Keratinocyte (primary cell): ENCODE results near the gene FBXL22.

Source experiments
- EZH2 ChIP-seq: IDR thresholded peaks from one replicate; pipeline ENCODE4 v1.6.1; 2012; ENCODE audit warnings: inconsistent platforms, mild to moderate bottlenecking, low read length, moderate library complexity
- TF ChIP-seq, protein P1 (sequence below), 3 experiments: IDR thresholded peaks in 1 of 3; conservative IDR thresholded peaks in 1 of 3; optimal IDR thresholded peaks in 1 of 3; 2 replicates in 2 of 3; 3 replicates in 1 of 3; pipeline versions ENCODE3 to v1.5.1; 2011; ENCODE audit warnings: low read length in 3 of 3, mild to moderate bottlenecking in 3 of 3, moderate library complexity in 2 of 3, control low read depth in 1 of 3, inconsistent platforms in 1 of 3; ENCODE audit not compliant: insufficient read depth in 2 of 3; ENCODE audit errors: extremely low read depth in 1 of 3

DNA sequence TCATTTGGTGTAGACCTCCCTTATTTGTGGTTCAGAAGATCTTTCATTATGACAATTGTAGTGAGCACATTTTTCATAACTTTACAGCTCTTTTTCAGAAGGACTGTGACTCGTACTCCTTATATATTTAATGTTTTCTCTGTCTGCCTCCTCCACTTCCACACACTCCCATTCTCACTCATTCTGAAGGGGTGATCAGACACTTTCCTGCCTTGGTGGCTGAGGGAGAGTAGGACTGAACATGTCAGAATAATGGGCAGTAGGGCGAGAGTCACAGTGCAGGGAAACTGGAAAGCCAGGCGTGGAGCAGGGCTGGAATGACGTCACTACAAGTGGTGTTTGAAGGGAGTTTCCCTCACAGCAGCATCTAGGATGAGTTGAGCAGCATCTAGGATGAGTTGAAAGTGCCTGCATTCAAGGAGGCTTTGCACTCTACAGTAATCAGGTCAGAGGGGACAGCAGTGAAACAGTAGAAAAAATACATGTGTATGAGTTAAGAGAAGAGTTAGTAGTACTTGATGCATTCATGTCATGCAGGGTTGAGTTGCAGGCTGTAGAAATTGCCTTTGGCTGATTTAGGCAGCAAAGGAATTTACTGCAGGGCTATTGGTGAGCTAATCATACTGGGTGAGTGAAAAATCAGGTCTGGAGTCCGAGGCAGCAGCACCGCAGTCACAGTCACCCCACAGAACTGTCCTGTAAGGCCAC is 36.3 kb upstream of the FBXL22 start:
- TF ChIP-seq, protein P1, sequence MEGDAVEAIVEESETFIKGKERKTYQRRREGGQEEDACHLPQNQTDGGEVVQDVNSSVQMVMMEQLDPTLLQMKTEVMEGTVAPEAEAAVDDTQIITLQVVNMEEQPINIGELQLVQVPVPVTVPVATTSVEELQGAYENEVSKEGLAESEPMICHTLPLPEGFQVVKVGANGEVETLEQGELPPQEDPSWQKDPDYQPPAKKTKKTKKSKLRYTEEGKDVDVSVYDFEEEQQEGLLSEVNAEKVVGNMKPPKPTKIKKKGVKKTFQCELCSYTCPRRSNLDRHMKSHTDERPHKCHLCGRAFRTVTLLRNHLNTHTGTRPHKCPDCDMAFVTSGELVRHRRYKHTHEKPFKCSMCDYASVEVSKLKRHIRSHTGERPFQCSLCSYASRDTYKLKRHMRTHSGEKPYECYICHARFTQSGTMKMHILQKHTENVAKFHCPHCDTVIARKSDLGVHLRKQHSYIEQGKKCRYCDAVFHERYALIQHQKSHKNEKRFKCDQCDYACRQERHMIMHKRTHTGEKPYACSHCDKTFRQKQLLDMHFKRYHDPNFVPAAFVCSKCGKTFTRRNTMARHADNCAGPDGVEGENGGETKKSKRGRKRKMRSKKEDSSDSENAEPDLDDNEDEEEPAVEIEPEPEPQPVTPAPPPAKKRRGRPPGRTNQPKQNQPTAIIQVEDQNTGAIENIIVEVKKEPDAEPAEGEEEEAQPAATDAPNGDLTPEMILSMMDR (optimal IDR thresholded peaks at IDR 0.05 in 1 of 3, IDR thresholded peaks at IDR 0.05 in 1 of 3, conservative IDR thresholded peaks at IDR 0.05 in 1 of 3; ENCODE audit: extremely low read depth in 1 of 3, insufficient read depth in 2 of 3, low read length in 3 of 3) = no peak
- no peak for TF ChIP-seq EZH2
